ENCODE results near the gene MSRB1. TPM values are rescaled to one million over a fixed set of nuclear protein-coding genes. Genes with fewer than 3 reads are reported as not detected.

MSRB1 gene
- polyA plus RNA-seq, 2 of the 4 experiments (the other 2 are of a cell fraction), result 27.7 to 37.5 TPM

DNA sequence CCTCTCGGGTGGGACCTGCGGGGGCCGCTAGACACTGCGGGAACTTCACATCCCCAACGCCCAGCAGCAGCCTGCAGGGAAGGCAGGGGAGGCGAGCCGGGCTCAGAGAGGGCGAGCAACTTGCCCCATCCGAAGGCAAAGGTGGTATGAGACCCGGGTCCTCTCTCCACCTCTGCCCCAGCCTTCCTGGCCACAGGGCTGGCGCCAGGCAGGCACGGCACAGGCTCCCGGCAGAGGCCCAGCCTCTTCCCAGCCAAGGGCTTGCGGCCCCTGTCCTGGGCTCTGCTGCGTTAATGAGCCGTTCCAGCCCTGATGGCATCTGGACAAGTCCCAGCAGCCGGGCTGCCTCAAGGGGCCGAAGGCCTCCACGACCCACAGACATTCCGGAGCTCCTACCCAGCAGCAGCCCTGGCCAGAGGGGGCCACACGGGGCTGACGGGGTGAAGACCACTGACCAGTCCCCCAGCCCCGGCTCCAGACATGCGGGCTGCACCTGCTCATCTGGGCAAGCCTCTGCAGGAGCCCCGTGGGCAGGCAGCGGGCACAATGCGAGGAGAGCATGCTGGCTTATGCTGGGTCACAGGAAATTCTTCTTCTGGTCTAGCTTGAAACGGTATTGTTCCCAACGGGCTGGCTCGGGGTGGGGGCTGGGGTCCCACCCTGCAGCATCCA lies 23.5 kb downstream of the MSRB1 start:
- H3K9me3 ChIP-seq, result no peaks in the 10 kb centered on the region
- H3K4me1 ChIP-seq, result peaks cover 39% of the 10 kb centered on the region
- H3K4me2 ChIP-seq, result no peak overlapping the region; the same call in 2 of the 3 replicates
- ChIA-PET CTCF (interaction anchor here (0.5 to 2.5 kb wide), 3 partner anchors 10 to 24 kb away, joined by 3 to 20 read pairs (median 3); no protein-coding TSS in a partner anchor), POLR2A (no interaction called here)
- no peak overlapping the region for H3K4me3 ChIP-seq
- 73% methylated on average over 18 of the region's 30 CpGs for WGBS (ENCODE audit: missing lambda C conversion rate)
- FAIRE-seq, result no peak
- peak; percentile 0 to 6; a peak in 3 of 6 replicates for ATAC-seq
- no peak for DNase-seq (ENCODE audit: low read depth in 1 of 2, low spot score in 1 of 2)
- TF ChIP-seq, protein P1, sequence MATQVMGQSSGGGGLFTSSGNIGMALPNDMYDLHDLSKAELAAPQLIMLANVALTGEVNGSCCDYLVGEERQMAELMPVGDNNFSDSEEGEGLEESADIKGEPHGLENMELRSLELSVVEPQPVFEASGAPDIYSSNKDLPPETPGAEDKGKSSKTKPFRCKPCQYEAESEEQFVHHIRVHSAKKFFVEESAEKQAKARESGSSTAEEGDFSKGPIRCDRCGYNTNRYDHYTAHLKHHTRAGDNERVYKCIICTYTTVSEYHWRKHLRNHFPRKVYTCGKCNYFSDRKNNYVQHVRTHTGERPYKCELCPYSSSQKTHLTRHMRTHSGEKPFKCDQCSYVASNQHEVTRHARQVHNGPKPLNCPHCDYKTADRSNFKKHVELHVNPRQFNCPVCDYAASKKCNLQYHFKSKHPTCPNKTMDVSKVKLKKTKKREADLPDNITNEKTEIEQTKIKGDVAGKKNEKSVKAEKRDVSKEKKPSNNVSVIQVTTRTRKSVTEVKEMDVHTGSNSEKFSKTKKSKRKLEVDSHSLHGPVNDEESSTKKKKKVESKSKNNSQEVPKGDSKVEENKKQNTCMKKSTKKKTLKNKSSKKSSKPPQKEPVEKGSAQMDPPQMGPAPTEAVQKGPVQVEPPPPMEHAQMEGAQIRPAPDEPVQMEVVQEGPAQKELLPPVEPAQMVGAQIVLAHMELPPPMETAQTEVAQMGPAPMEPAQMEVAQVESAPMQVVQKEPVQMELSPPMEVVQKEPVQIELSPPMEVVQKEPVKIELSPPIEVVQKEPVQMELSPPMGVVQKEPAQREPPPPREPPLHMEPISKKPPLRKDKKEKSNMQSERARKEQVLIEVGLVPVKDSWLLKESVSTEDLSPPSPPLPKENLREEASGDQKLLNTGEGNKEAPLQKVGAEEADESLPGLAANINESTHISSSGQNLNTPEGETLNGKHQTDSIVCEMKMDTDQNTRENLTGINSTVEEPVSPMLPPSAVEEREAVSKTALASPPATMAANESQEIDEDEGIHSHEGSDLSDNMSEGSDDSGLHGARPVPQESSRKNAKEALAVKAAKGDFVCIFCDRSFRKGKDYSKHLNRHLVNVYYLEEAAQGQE (IDR thresholded peaks at IDR 0.05), result no peak
- no peak for TF ChIP-seq E2F6 (IDR thresholded peaks at IDR 0.05; ENCODE audit: borderline replicate concordance, low read depth)
- TF ChIP-seq HDAC2 (IDR thresholded peaks at IDR 0.05), result no peak
- TF ChIP-seq HOXA7 (CRISPR knock-in tag; IDR thresholded peaks at IDR 0.05), result no peak
- no peak for TF ChIP-seq POLR2A (IDR thresholded peaks at IDR 0.05; ENCODE audit: low read length)
- no peak for TF ChIP-seq RFX5 (IDR thresholded peaks at IDR 0.05)
- no peak for TF ChIP-seq KDM5A (IDR thresholded peaks at IDR 0.05)
- TF ChIP-seq, protein P2, sequence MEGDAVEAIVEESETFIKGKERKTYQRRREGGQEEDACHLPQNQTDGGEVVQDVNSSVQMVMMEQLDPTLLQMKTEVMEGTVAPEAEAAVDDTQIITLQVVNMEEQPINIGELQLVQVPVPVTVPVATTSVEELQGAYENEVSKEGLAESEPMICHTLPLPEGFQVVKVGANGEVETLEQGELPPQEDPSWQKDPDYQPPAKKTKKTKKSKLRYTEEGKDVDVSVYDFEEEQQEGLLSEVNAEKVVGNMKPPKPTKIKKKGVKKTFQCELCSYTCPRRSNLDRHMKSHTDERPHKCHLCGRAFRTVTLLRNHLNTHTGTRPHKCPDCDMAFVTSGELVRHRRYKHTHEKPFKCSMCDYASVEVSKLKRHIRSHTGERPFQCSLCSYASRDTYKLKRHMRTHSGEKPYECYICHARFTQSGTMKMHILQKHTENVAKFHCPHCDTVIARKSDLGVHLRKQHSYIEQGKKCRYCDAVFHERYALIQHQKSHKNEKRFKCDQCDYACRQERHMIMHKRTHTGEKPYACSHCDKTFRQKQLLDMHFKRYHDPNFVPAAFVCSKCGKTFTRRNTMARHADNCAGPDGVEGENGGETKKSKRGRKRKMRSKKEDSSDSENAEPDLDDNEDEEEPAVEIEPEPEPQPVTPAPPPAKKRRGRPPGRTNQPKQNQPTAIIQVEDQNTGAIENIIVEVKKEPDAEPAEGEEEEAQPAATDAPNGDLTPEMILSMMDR (IDR thresholded peaks at IDR 0.05), result no peak
- no peak for TF ChIP-seq RARB (CRISPR knock-in tag; IDR thresholded peaks at IDR 0.05)
- TF ChIP-seq HOXB13 (CRISPR knock-in tag; IDR thresholded peaks at IDR 0.05; ENCODE audit: low read depth), result no peak
- no peak for TF ChIP-seq MAZ (IDR thresholded peaks at IDR 0.05; ENCODE audit: borderline replicate concordance, low read depth, low read length)
- no peak for TF ChIP-seq TFCP2L1 (CRISPR knock-in tag; IDR thresholded peaks at IDR 0.05)
- TF ChIP-seq, protein P3, sequence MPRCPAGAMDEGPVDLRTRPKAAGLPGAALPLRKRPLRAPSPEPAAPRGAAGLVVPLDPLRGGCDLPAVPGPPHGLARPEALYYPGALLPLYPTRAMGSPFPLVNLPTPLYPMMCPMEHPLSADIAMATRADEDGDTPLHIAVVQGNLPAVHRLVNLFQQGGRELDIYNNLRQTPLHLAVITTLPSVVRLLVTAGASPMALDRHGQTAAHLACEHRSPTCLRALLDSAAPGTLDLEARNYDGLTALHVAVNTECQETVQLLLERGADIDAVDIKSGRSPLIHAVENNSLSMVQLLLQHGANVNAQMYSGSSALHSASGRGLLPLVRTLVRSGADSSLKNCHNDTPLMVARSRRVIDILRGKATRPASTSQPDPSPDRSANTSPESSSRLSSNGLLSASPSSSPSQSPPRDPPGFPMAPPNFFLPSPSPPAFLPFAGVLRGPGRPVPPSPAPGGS (IDR thresholded peaks at IDR 0.05), result no peak
- H3K27ac ChIP-seq, result no peak overlapping the region

- Histone ChIP-seq H3K27ac (peak within 1 kb of the TSS; percentile 16 to 84; a peak in 4 of 6 replicates), H3K4me2 (peak within 1 kb of the TSS; percentile 86), H3K9me3 (no peaks in the 10 kb centered on the region), H3K4me3 (peak within 1 kb of the TSS; percentile 49), H3K4me1 (peaks cover 39% of the 10 kb centered on the region)
- no peak for FAIRE-seq
- ChIA-PET POLR2A (no interaction called here), CTCF (interaction anchor here (0.5 to 2.5 kb wide), 2 partner anchors 11 to 23 kb away, joined by 3 to 20 read pairs; no protein-coding TSS in a partner anchor)
- no peak for DNase-seq (ENCODE audit: low read depth in 1 of 2, low spot score in 1 of 2)
- peak; percentile 2 to 35; a peak in 4 of 6 replicates for ATAC-seq
- 58% methylated on average over 18 of the region's 71 CpGs for WGBS (ENCODE audit: missing lambda C conversion rate)
- TF ChIP-seq NPAS2 (CRISPR knock-in tag; IDR thresholded peaks at IDR 0.05; ENCODE audit: borderline replicate concordance) (no peak), MAZ (IDR thresholded peaks at IDR 0.05; ENCODE audit: borderline replicate concordance, low read depth, low read length) (no peak), ZFP36 (IDR thresholded peaks at IDR 0.05; ENCODE audit: borderline replicate concordance, partially characterized antibody) (no peak), TFCP2L1 (CRISPR knock-in tag; IDR thresholded peaks at IDR 0.05) (no peak), HDAC2 (IDR thresholded peaks at IDR 0.05) (no peak)
Measured at GRCh38 chr16:1918351-1919326, 24.4 kb downstream of the MSRB1 start, which contains the start of gene HS3ST6. HS3ST6 (minus strand) TSS chr16:1918415; CDS start chr16:1918323, 92 bp downstream.

Measured in A549 (cell line).